ENCODE results near the gene STAM. TPM values are rescaled to one million over a fixed set of nuclear protein-coding genes. Genes with fewer than 3 reads are reported as not detected.

The STAM gene
- total and polyA plus RNA-seq, 10 of the 15 experiments (the other 5 are each of a cell fraction or from before 2014, with no cell fraction given): 8.8 to 15.9 (median 14.4) TPM

GRCh38 chr10:17647326-17647725, 3.4 kb downstream of the STAM start (continued):
- TF ChIP-seq EGR1 (IDR thresholded peaks at IDR 0.05; ENCODE audit: borderline replicate concordance in 1 of 2, low read depth in 2 of 2, low read length in 2 of 2) (no peak), CREB1 (IDR thresholded peaks at IDR 0.05; ENCODE audit: low read depth) (no peak), ZNF384 (IDR thresholded peaks at IDR 0.05; ENCODE audit: borderline replicate concordance, low read depth, low read length) (no peak), BACH1 (IDR thresholded peaks at IDR 0.05; ENCODE audit: borderline replicate concordance) (no peak), RAD21 (IDR thresholded peaks at IDR 0.05; ENCODE audit: insufficient read depth, low read depth, low read length) (no peak), CHD4 (IDR thresholded peaks at IDR 0.05) (no peak)
- TF ChIP-seq, protein P1, sequence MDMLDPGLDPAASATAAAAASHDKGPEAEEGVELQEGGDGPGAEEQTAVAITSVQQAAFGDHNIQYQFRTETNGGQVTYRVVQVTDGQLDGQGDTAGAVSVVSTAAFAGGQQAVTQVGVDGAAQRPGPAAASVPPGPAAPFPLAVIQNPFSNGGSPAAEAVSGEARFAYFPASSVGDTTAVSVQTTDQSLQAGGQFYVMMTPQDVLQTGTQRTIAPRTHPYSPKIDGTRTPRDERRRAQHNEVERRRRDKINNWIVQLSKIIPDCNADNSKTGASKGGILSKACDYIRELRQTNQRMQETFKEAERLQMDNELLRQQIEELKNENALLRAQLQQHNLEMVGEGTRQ (IDR thresholded peaks at IDR 0.05; ENCODE audit: borderline replicate concordance, low read depth, low read length): no peak

DNA sequence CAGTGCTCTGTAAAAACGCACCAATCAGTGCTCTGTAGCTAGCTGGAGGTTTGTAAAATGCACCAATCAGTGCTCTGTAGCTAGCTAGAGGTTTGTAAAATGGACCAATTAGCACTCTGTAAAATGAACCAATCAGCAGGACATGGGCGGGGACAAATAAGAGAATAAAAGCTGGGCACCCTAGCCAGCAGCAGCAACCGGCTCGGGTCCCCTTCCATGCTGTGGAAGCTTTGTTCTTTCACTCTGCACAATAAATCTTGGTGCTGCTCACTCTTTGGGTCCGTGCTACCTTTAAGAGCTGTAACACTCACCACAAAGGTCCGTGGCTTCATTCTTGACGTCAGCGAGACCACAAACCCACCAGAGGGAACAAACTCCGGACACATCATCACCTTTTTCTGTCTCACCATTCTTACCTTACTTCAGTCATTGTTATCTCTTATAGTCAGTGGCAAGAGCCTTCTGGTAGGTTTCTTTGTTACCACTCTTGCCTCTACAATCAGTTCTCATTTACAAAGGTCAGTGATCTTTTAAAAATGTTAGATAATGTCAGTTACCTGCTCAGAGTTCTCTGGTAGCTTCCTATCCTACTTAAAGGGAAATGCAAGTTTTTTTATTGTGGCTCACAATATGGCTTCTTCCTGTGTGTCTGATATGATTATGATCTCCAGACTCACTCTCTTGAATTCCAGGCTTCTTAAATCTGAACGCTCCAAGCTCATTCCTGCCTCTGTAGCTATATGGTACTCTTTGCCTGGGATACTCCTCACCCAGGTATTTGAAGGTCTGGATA, 4.5 kb downstream of the STAM start:
- Histone ChIP-seq H3K27ac (ENCODE audit: control insufficient read depth, insufficient read depth) (0 out of 2 replicates have a peak overlapping the region, but pooled peaks have one; percentile 28), H2AFZ (ENCODE audit: control insufficient read depth, low read depth, low read length) (no peak overlapping the region), H3K9me3 (replicated peaks; ENCODE audit: control insufficient read depth, insufficient read depth, low read length) (peaks cover 13% of the 10 kb centered on the region), H4K20me1 (ENCODE audit: control insufficient read depth, insufficient read depth) (no peaks in the 10 kb centered on the region), H3K4me3 (peak overlapping the region; percentile 12; the same call in 1 of the 2 replicates), H3K4me2 (ENCODE audit: control insufficient read depth, insufficient read depth) (no peak overlapping the region; the same call in 1 of the 2 replicates), H3K36me3 (ENCODE audit: control insufficient read depth in 2 of 2, insufficient read depth in 2 of 2, low read length in 1 of 2) (0 out of 4 replicates have a peak, but pooled peaks cover 0 to 4% of the 10 kb centered on the region in 2 experiments), H3K9ac (ENCODE audit: control insufficient read depth, insufficient read depth, low read length) (no peak overlapping the region), H3K79me2 (ENCODE audit: control insufficient read depth, insufficient read depth, low read length) (peaks cover 78% of the 10 kb centered on the region), H3K4me1 (ENCODE audit: control insufficient read depth, insufficient read depth, low read length) (peaks cover 5% of the 10 kb centered on the region; the same call in 1 of the 2 replicates), H3K27me3 (replicated peaks in 1 of 2; ENCODE audit: control insufficient read depth in 2 of 2, insufficient read depth in 2 of 2, low read length in 1 of 2) (no peaks in the 10 kb centered on the region)
- ChIA-PET CTCF (interaction anchor here (0.9 to 2.2 kb wide), 6 partner anchors 10 to 1009 kb away, joined by 3 to 8 read pairs (median 3); no protein-coding TSS in a partner anchor), SMC1A (ENCODE audit: uncharacterized antibody, unreplicated experiment) (interaction anchor here (0.8 to 6.1 kb wide), 15 partner anchors 8 to 109 kb away, joined by 3 to 63 read pairs (median 4); no protein-coding TSS in a partner anchor), POLR2A (interaction anchor here (1.4 to 2.2 kb wide), 4 partner anchors 8 to 35 kb away, joined by 3 to 7 read pairs (median 5); no protein-coding TSS in a partner anchor), RAD21 (ENCODE audit: unreplicated experiment) (interaction anchor here (1.2 to 1.8 kb wide), 4 partner anchors 11 to 663 kb away, joined by 3 to 6 read pairs (median 4); no protein-coding TSS in a partner anchor)
- DNase-seq (ENCODE audit: low read depth, low spot score) (no peak), FAIRE-seq (no peak), ATAC-seq (peak; percentile 57)
- TSS peak; percentile 23 for BruUV-seq (replicated peaks)
- intact Hi-C loops (cut with micrococcal nuclease; ENCODE audit: unreplicated experiment) (no loop called here), in situ Hi-C loops (cut with MboI) (no loop called here)
- 86% methylated on average over 10 of the region's 10 CpGs for WGBS (ENCODE audit: insufficient coverage, insufficient replicate concordance, low lambda C conversion rate, missing lambda C conversion rate)
- TF ChIP-seq EED (IDR thresholded peaks at IDR 0.05; ENCODE audit: low read depth) (no peak), NR2F1 (conservative IDR thresholded peaks at IDR 0.05) (peak; percentile 76), SPI1 (IDR thresholded peaks at IDR 0.05; ENCODE audit: borderline replicate concordance, insufficient read depth, low read depth, low read length) (no peak), IRF4 (IDR thresholded peaks at IDR 0.05; ENCODE audit: low read depth, low read length) (no peak), PAX5 (IDR thresholded peaks at IDR 0.05; ENCODE audit: borderline replicate concordance, low read depth, low read length) (peak; percentile 51), CBFB (IDR thresholded peaks at IDR 0.05; ENCODE audit: low read depth) (0 out of 2 replicates have a peak, but pooled peaks have one; percentile 18), ETV6 (conservative IDR thresholded peaks at IDR 0.05 in 1 of 2, IDR thresholded peaks at IDR 0.05 in 1 of 2; ENCODE audit: borderline replicate concordance in 1 of 2, low read depth in 1 of 2) (no peak), TCF7 (IDR thresholded peaks at IDR 0.05; ENCODE audit: borderline replicate concordance) (no peak), HSF1 (IDR thresholded peaks at IDR 0.05; ENCODE audit: low read depth, low read length) (no peak), NR2C2 (IDR thresholded peaks at IDR 0.05; ENCODE audit: borderline replicate concordance, control insufficient read depth, insufficient read length, low read depth) (no peak), CREM (IDR thresholded peaks at IDR 0.05; ENCODE audit: low read depth) (peak; percentile 39; the same call in 1 of the 2 replicates), CHD2 (IDR thresholded peaks at IDR 0.05; ENCODE audit: borderline replicate concordance, low read depth, low read length) (no peak)
